PC-9 (cell line): ENCODE data around the gene PAGE4. TPM values are rescaled to one million over a fixed set of nuclear protein-coding genes. Genes with fewer than 3 reads are reported as not detected.

Experiments
- BruUV-seq: library from RNA; stranded (reverse); fragments of 400-500 nt; replicated peaks from 2 replicates; lab custom pipeline; 2021; lab: Mats Ljungman, UMichigan
- CTCF ChIA-PET: fragments of 300-600 bp; sonication (Branson Sonifier 250); formaldehyde crosslinking; loops from one replicate; lab custom pipeline; 2022; ENCODE audit warnings: antibody characterized with exemption; lab: Charles Lee
- POLR2A ChIA-PET: fragments of 300-600 bp; sonication (Branson Sonifier 250); formaldehyde crosslinking; loops from one replicate; lab custom pipeline; 2022; ENCODE audit warnings: antibody characterized with exemption; ENCODE audit not compliant: unreplicated experiment; lab: Charles Lee
- DNase-seq, 2 experiments: peaks; one replicate each; pipeline versions ENCODE4 v3.0.0 to v3.0.0-alpha.2; 2015 to 2022; ENCODE audit warnings: mixed read lengths in 1 of 2
- H2AFZ ChIP-seq: fragments of 200-600 bp; sonication (generic); 2 replicates; pipeline ENCODE4 v1.8.1; 2017; ENCODE audit warnings: antibody characterized with exemption
- H3F3A ChIP-seq: fragments of 200-600 bp; sonication (generic); 2 replicates; pipeline ENCODE4 v1.8.1; 2017; ENCODE audit warnings: antibody characterized with exemption, mild to moderate bottlenecking, low read depth; ENCODE audit not compliant: insufficient read depth
- H3K27ac ChIP-seq: fragments of 200-600 bp; sonication (generic); 2 replicates; pipeline ENCODE4 v1.6.1; 2016; ENCODE audit warnings: mixed run types
- H3K27me3 ChIP-seq: fragments of 200-600 bp; sonication (generic); 2 replicates; pipeline ENCODE4 v1.6.1; 2016; ENCODE audit warnings: low read depth, mixed run types; ENCODE audit not compliant: insufficient read depth
- H3K36me3 ChIP-seq: fragments of 200-600 bp; sonication (generic); 2 replicates; pipeline ENCODE4 v1.6.1; 2016; ENCODE audit warnings: low read depth, mixed run types
- H3K4me1 ChIP-seq: fragments of 200-600 bp; sonication (generic); replicated peaks from 2 replicates; pipeline ENCODE4 v1.6.1; 2016; ENCODE audit warnings: mixed run types; ENCODE audit not compliant: insufficient read depth
- H3K4me2 ChIP-seq: fragments of 200-600 bp; sonication (generic); 2 replicates; pipeline ENCODE4 v1.6.1; 2017; ENCODE audit warnings: mixed run types
- H3K4me3 ChIP-seq: fragments of 200-600 bp; sonication (generic); 2 replicates; pipeline ENCODE4 v1.6.1; 2016; ENCODE audit warnings: mixed run types
- H3K79me2 ChIP-seq: fragments of 200-600 bp; sonication (generic); 2 replicates; pipeline ENCODE4 v1.6.1; 2017; ENCODE audit warnings: low read depth, mixed run types
- H3K9me2 ChIP-seq: fragments of 200-600 bp; sonication (generic); 2 replicates; pipeline ENCODE4 v1.8.1; 2017; ENCODE audit warnings: mild to moderate bottlenecking; ENCODE audit not compliant: insufficient read depth
- H3K9me3 ChIP-seq: fragments of 200-600 bp; sonication (generic); 2 replicates; pipeline ENCODE4 v1.8.1; 2016; ENCODE audit warnings: low read depth; ENCODE audit not compliant: insufficient read depth
- H4K20me1 ChIP-seq: fragments of 200-600 bp; sonication (generic); 2 replicates; pipeline ENCODE4 v1.8.1; 2017; ENCODE audit not compliant: insufficient read depth
- CTCF ChIP-seq: fragments of 200-600 bp; sonication (generic); conservative IDR thresholded peaks from 2 replicates; pipeline ENCODE4 v1.6.1; 2017; ENCODE audit warnings: mixed run types, antibody characterized with exemption, mild to moderate bottlenecking, moderate library complexity
- EZH2 ChIP-seq: fragments of 200-600 bp; sonication (generic); IDR thresholded peaks from 2 replicates; pipeline ENCODE4 v1.8.0; 2017; ENCODE audit warnings: antibody characterized with exemption, low read depth
- intact Hi-C: fragments of 100-400 bp; cut with micrococcal nuclease; formaldehyde crosslinking; loops from one replicate; pipeline ENCODE4 v1.10.0; 2022; ENCODE audit not compliant: unreplicated experiment
- total RNA-seq: library from RNA; stranded (reverse); gene quantifications from 2 replicates; pipeline ENCODE4 v1.2.3, GENCODE V29; 2021

PAGE4 gene
- total RNA-seq, 1 experiment from 2014 or later: not detected

- no peaks in the 10 kb centered on the region for H4K20me1 ChIP-seq
- H3K9me2 ChIP-seq: no peaks in the 10 kb centered on the region
- H3K9me3 ChIP-seq: no peaks in the 10 kb centered on the region
- no peaks in the 10 kb centered on the region for H3K36me3 ChIP-seq
- H3K79me2 ChIP-seq: no peaks in the 10 kb centered on the region
- no peaks in the 10 kb centered on the region for H3K27me3 ChIP-seq
- no TSS peak for BruUV-seq
- no peak overlapping the region for H3K4me3 ChIP-seq
- H2AFZ ChIP-seq: no peak overlapping the region
- no peaks in the 10 kb centered on the region for H3F3A ChIP-seq
- no peak overlapping the region for H3K27ac ChIP-seq
- ChIA-PET POLR2A (no interaction called here), CTCF (no interaction called here)
- H3K4me1 ChIP-seq: no peaks in the 10 kb centered on the region
- no peak for DNase-seq
- H3K4me2 ChIP-seq: no peak overlapping the region
- intact Hi-C loops: no loop called here
- no peak for TF ChIP-seq EZH2
- no peak for TF ChIP-seq CTCF
Observed at GRCh38 chrX:49862093-49862492, 33.0 kb downstream of the PAGE4 start.

GRCh38 chrX:49868739-49869138, 39.6 kb downstream of the PAGE4 start:
- no peaks in the 10 kb centered on the region for H4K20me1 ChIP-seq
- H3F3A ChIP-seq: no peaks in the 10 kb centered on the region
- no peak overlapping the region for H3K4me2 ChIP-seq
- H2AFZ ChIP-seq: no peak overlapping the region
- no peak for TF ChIP-seq EZH2
- no peak for TF ChIP-seq CTCF
- no peak for DNase-seq
- H3K36me3 ChIP-seq: no peaks in the 10 kb centered on the region
- no TSS peak for BruUV-seq
- no peak overlapping the region for H3K4me3 ChIP-seq
- no peaks in the 10 kb centered on the region for H3K27me3 ChIP-seq
- intact Hi-C loops: no loop called here
- no peaks in the 10 kb centered on the region for H3K9me3 ChIP-seq
- H3K27ac ChIP-seq: no peak overlapping the region
- ChIA-PET CTCF (no interaction called here), POLR2A (no interaction called here)
- H3K4me1 ChIP-seq: no peaks in the 10 kb centered on the region
- no peaks in the 10 kb centered on the region for H3K79me2 ChIP-seq
- no peaks in the 10 kb centered on the region for H3K9me2 ChIP-seq

GRCh38 chrX:49876750-49877149, 47.6 kb downstream of the PAGE4 start:
- H3K9me2 ChIP-seq: no peaks in the 10 kb centered on the region
- H3K79me2 ChIP-seq: no peaks in the 10 kb centered on the region
- no peak overlapping the region for H3K27ac ChIP-seq
- H4K20me1 ChIP-seq: no peaks in the 10 kb centered on the region
- no peaks in the 10 kb centered on the region for H3K27me3 ChIP-seq
- TF ChIP-seq EZH2 (no peak), CTCF (peak; percentile 43; the same call in 1 of the 2 replicates)
- H3K9me3 ChIP-seq: no peaks in the 10 kb centered on the region
- POLR2A ChIA-PET: no interaction called here
- CTCF ChIA-PET: no interaction called here
- BruUV-seq: no TSS peak
- no peak for DNase-seq
- no peaks in the 10 kb centered on the region for H3K36me3 ChIP-seq
- H3K4me3 ChIP-seq: no peak overlapping the region
- intact Hi-C loops: loop anchor here (5.0 kb wide), 1 partner anchor 1114 kb away; the partner anchor contains the start of gene GLOD5
- H3K4me1 ChIP-seq: no peaks in the 10 kb centered on the region
- no peaks in the 10 kb centered on the region for H3F3A ChIP-seq
- H2AFZ ChIP-seq: no peak overlapping the region
- no peak overlapping the region for H3K4me2 ChIP-seq
